Activated B cell treated with CpG ODN at 0.5 μM for 24 hours (primary cell): ENCODE results near the gene ERC2. TPM values are rescaled to one million over a fixed set of nuclear protein-coding genes. Genes with fewer than 3 reads are reported as not detected.

Experiments
- ATAC-seq: fragments of 200-7000 bp; cut with Tn5 transposase; one replicate; pipeline ENCODE4 v1.10.0; 2021; ENCODE audit warnings: low read depth, mild to moderate bottlenecking, moderate library complexity
- CTCF ChIA-PET: fragments of 350-600 bp; sonication (Branson Sonifier 250); formaldehyde crosslinking; loops from one replicate; lab custom pipeline; 2021; ENCODE audit warnings: antibody characterized with exemption; lab: Charles Lee
- POLR2A ChIA-PET: fragments of 350-600 bp; sonication (Branson Sonifier 250); formaldehyde crosslinking; loops from one replicate; lab custom pipeline; 2021; ENCODE audit warnings: antibody characterized with exemption; lab: Charles Lee
- DNase-seq: peaks from one replicate; pipeline ENCODE4 v3.0.0; 2022
- H3K27ac Mint-ChIP-seq: one replicate; pipeline ENCODE4 v1.8.0; 2020; ENCODE audit warnings: mixed read lengths
- H3K27me3 Mint-ChIP-seq: one replicate; pipeline ENCODE4 v1.8.0; 2021; ENCODE audit warnings: mixed read lengths
- H3K36me3 Mint-ChIP-seq: one replicate; pipeline ENCODE4 v1.8.0; 2021; ENCODE audit warnings: low read depth, mixed read lengths
- H3K4me1 Mint-ChIP-seq: one replicate; pipeline ENCODE4 v1.8.0; 2021; ENCODE audit warnings: mixed read lengths
- H3K4me3 Mint-ChIP-seq: one replicate; pipeline ENCODE4 v1.8.0; 2020; ENCODE audit warnings: mild to moderate bottlenecking, mixed read lengths
- H3K9me3 Mint-ChIP-seq: one replicate; pipeline ENCODE4 v1.8.0; 2020; ENCODE audit warnings: mixed read lengths
- intact Hi-C: fragments of 100-400 bp; cut with micrococcal nuclease; formaldehyde crosslinking; loops from one replicate; pipeline ENCODE4 v1.15.1; 2024
- total RNA-seq: library from RNA; stranded (reverse); gene quantifications from 2 replicates; pipeline ENCODE4 v1.2.3, GENCODE V29; 2022
- TF ChIP-seq, protein P1 (sequence below): fragments of 200-600 bp; IDR thresholded peaks from one replicate; pipeline ENCODE4 v1.8.0; 2022; ENCODE audit warnings: antibody characterized with exemption, mild to moderate bottlenecking

ERC2 gene
- total RNA-seq, 1 donor from 2014 or later = not detected

DNA sequence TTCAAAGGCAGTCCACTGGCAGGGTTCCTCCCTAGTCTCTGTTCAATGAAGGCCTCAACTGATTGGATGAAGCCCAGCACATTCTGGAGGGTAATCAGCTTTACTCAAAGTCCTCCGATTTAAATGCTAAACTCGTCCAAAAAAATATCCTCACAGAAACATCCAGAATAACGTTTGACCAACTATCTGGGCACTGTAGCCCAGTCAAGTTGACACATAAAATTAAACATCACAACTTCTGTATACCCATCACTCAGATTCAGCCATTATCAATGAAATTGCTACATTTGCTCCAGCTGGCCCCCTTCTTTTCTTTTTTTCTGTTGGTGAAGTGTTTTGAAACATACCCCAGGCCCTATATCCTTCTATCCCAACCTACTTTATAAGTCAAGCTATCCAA is 916.6 kb downstream of the ERC2 start:
- no peak overlapping the region for H3K27ac Mint-ChIP-seq
- no peaks in the 10 kb centered on the region for H3K27me3 Mint-ChIP-seq
- no peak for DNase-seq
- H3K4me3 Mint-ChIP-seq = no peak overlapping the region
- peaks cover 2% of the 10 kb centered on the region for H3K9me3 Mint-ChIP-seq
- H3K36me3 Mint-ChIP-seq = no peaks in the 10 kb centered on the region
- intact Hi-C loops = no loop called here
- ATAC-seq = no peak
- no peaks in the 10 kb centered on the region for H3K4me1 Mint-ChIP-seq
- TF ChIP-seq, protein P1, sequence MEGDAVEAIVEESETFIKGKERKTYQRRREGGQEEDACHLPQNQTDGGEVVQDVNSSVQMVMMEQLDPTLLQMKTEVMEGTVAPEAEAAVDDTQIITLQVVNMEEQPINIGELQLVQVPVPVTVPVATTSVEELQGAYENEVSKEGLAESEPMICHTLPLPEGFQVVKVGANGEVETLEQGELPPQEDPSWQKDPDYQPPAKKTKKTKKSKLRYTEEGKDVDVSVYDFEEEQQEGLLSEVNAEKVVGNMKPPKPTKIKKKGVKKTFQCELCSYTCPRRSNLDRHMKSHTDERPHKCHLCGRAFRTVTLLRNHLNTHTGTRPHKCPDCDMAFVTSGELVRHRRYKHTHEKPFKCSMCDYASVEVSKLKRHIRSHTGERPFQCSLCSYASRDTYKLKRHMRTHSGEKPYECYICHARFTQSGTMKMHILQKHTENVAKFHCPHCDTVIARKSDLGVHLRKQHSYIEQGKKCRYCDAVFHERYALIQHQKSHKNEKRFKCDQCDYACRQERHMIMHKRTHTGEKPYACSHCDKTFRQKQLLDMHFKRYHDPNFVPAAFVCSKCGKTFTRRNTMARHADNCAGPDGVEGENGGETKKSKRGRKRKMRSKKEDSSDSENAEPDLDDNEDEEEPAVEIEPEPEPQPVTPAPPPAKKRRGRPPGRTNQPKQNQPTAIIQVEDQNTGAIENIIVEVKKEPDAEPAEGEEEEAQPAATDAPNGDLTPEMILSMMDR = no peak
- ChIA-PET CTCF (no interaction called here), POLR2A (no interaction called here)

DNA sequence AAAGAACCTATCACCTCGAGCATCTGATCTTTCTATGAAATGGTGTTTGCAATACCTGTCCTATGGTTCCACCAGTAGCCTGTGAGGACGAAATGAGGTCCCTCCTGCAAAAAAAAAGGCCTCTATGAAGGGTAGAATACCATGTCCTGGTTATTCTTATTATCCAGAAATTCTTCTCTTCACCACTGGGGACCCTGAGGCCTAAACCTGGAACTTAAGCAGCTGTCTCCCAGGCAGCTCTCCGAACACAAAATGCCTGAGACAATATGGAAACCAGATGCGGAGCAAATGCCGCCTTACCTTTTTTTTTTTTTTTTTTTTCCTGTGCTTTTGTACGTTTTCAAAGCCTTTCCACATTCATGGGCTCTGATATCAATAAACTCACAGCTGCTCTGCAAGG is 919.1 kb downstream of the ERC2 start:
- no peak for DNase-seq
- TF ChIP-seq, protein P1 = no peak
- Mint-ChIP-seq H3K27me3 (no peaks in the 10 kb centered on the region), H3K27ac (no peak overlapping the region), H3K36me3 (no peaks in the 10 kb centered on the region), H3K9me3 (peaks cover 2% of the 10 kb centered on the region), H3K4me3 (no peak overlapping the region), H3K4me1 (no peaks in the 10 kb centered on the region)
- intact Hi-C loops = no loop called here
- CTCF ChIA-PET = no interaction called here
- no peak for ATAC-seq
- POLR2A ChIA-PET = no interaction called here

DNA sequence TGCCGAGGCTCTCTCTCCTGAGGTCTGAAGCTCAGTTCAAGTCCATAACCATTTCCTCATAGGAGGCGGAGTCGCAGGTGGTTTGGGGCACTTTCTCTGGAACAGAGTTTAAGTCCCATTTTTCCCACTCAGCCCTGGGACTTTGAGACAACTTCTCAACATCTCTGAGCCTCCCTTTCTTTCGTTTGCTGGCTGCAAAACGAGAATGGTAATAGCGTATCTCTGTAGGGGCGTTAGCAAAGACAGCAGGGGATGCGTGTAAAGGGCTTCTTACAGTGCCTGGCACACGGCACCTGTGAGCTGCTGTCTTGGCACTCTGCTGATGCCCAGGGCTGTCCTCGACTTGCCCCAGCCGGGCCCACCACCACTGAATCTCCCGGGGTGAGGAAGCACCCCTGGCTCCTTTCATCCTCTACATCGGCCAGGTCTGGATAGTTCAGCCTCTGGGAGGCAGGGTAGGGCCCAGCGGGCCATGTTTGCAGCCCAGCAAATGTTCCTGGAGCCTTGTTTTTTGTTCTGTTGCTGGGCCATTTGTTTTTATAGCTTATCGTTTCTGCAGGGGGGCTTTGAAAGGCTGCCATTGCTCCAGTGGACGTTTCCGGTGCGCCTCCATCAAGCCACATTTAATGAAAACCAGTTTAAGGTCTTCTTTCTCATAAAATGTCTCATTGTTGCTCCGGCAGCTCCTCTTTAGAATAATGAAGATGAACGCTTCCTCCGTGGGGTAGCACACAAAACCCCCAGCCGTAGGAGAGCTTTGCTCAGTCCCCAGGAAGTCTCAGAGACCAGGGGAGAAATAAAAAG is 921.2 kb downstream of the ERC2 start:
- Mint-ChIP-seq H3K9me3 (peaks cover 2% of the 10 kb centered on the region), H3K27me3 (no peaks in the 10 kb centered on the region), H3K4me1 (no peaks in the 10 kb centered on the region), H3K27ac (no peak overlapping the region), H3K36me3 (no peaks in the 10 kb centered on the region), H3K4me3 (no peak overlapping the region)
- ChIA-PET CTCF (no interaction called here), POLR2A (no interaction called here)
- no peak for DNase-seq
- ATAC-seq = no peak
- TF ChIP-seq, protein P1 = no peak
- intact Hi-C loops = no loop called here

DNA sequence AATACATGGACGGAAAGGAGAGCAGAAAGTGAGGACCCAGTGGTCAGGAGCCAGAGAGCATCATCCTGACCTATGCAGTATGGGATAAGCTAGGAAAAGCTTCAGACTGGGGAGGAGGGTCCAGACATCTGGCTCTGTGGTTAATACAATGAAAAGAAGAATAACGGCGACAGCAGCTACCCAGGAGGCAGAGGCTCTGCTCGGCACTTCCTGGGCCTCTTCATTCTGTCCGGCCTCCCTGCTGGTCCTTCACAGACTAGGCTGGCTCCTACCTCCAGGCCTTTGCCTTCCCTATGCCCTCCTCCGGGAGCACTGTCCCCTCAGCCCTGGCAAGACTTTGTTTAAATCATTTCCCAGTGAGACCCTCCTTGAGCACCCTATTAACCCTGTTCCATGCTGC is 922.3 kb downstream of the ERC2 start:
- Mint-ChIP-seq H3K4me1 (no peaks in the 10 kb centered on the region), H3K27ac (no peak overlapping the region), H3K36me3 (no peaks in the 10 kb centered on the region), H3K27me3 (no peaks in the 10 kb centered on the region), H3K9me3 (no peaks in the 10 kb centered on the region), H3K4me3 (no peak overlapping the region)
- POLR2A ChIA-PET = no interaction called here
- CTCF ChIA-PET = no interaction called here
- no peak for DNase-seq
- intact Hi-C loops = no loop called here
- ATAC-seq = no peak
- TF ChIP-seq, protein P1 = no peak

DNA sequence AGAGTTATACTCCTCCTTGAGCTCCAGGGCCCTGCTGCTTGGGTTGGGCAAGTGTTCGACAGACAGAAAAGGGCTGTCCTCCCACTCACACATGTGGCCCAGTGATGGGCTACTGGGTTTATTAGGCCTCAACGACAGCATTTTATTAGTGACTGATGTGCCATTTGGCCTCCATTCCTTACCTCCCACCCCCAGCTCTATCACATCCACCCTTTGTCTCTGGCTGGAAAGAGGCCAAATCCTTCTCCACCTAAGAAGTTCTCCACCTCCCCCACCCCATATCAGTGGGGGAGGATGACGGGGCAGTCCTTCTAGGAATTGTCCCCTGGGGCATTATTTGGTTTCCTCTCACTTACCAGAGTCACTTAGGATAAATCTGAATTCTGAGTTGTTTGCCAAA is 924.0 kb downstream of the ERC2 start:
- no peak for ATAC-seq
- POLR2A ChIA-PET = no interaction called here
- no peaks in the 10 kb centered on the region for H3K27me3 Mint-ChIP-seq
- H3K4me3 Mint-ChIP-seq = no peak overlapping the region
- no peak for DNase-seq
- no peak overlapping the region for H3K27ac Mint-ChIP-seq
- H3K4me1 Mint-ChIP-seq = no peaks in the 10 kb centered on the region
- TF ChIP-seq, protein P1 = no peak
- intact Hi-C loops = no loop called here
- H3K36me3 Mint-ChIP-seq = no peaks in the 10 kb centered on the region
- H3K9me3 Mint-ChIP-seq = no peaks in the 10 kb centered on the region
- CTCF ChIA-PET = no interaction called here
